ENCODE results near the gene LRRC8C.

LRRC8C gene

DNA sequence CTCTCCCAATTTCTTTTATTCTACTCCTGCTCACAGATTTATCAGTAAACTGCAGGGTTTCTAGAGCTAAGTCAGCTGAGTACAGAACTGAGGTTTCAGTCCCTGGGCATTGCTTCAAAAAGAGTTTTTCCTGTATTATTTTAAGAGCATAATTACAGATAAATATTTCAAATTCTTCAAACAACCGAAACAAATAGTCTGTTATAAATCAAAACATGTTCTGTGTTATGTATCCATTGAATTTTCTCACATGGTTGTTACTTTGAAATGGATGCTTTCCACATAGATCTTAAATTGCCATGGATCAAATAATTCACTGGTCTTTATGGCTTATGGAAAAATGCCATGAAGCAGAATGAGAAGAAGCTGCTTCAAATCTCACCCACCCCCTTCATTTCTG is 64.5 kb downstream of the LRRC8C start:
- H3K79me2 ChIP-seq (ENCODE audit: insufficient read depth, low read length), result no peaks in the 10 kb centered on the region
- H2AFZ ChIP-seq (ENCODE audit: low read length), result no peak overlapping the region
- TF ChIP-seq EZH2 (IDR thresholded peaks at IDR 0.05; ENCODE audit: borderline replicate concordance, low read length) (no peak), CTCF (IDR thresholded peaks at IDR 0.05; ENCODE audit: low read length) (no peak)
- no peaks in the 10 kb centered on the region for H3K9me3 ChIP-seq (ENCODE audit: low read length)
- no peaks in the 10 kb centered on the region for H3K9me2 ChIP-seq (ENCODE audit: low read depth, low read length)
- no peak overlapping the region for H3K4me3 ChIP-seq (ENCODE audit: low read depth, low read length, poor library complexity, severe bottlenecking)
- H3K4me1 ChIP-seq (ENCODE audit: insufficient read depth, low read length, severe bottlenecking), result peaks cover 49% of the 10 kb centered on the region
- H3K36me3 ChIP-seq (ENCODE audit: insufficient read depth, low read length), result no peaks in the 10 kb centered on the region
- H3K4me2 ChIP-seq (ENCODE audit: low read length), result no peak overlapping the region
- no peak overlapping the region for H3K27ac ChIP-seq (ENCODE audit: low read depth, low read length, poor library complexity, severe bottlenecking)
- no peaks in the 10 kb centered on the region for H4K20me1 ChIP-seq (ENCODE audit: insufficient read depth, low read length)
- no peak overlapping the region for H3K9ac ChIP-seq (ENCODE audit: low read length)
- no peaks in the 10 kb centered on the region; the same call in 1 of the 2 replicates for H3F3A ChIP-seq (ENCODE audit: insufficient read depth, low read length)
- H3K27me3 ChIP-seq (ENCODE audit: insufficient read depth, low read length), result no peaks in the 10 kb centered on the region

- no peaks in the 10 kb centered on the region for H4K20me1 ChIP-seq (ENCODE audit: insufficient read depth, low read length)
- no peak overlapping the region for H3K4me2 ChIP-seq (ENCODE audit: low read length)
- H2AFZ ChIP-seq (ENCODE audit: low read length), result no peak overlapping the region
- no peaks in the 10 kb centered on the region for H3K9me2 ChIP-seq (ENCODE audit: low read depth, low read length)
- H3K36me3 ChIP-seq (ENCODE audit: insufficient read depth, low read length), result no peaks in the 10 kb centered on the region
- H3K4me1 ChIP-seq (ENCODE audit: insufficient read depth, low read length, severe bottlenecking), result peaks cover 42% of the 10 kb centered on the region
- no peaks in the 10 kb centered on the region for H3K9me3 ChIP-seq (ENCODE audit: low read length)
- no peak overlapping the region for H3K4me3 ChIP-seq (ENCODE audit: low read depth, low read length, poor library complexity, severe bottlenecking)
- no peaks in the 10 kb centered on the region for H3K27me3 ChIP-seq (ENCODE audit: insufficient read depth, low read length)
- H3K79me2 ChIP-seq (ENCODE audit: insufficient read depth, low read length), result no peaks in the 10 kb centered on the region
- H3K27ac ChIP-seq (ENCODE audit: low read depth, low read length, poor library complexity, severe bottlenecking), result peak overlapping the region; percentile 39
- no peak overlapping the region for H3K9ac ChIP-seq (ENCODE audit: low read length)
- no peaks in the 10 kb centered on the region; the same call in 1 of the 2 replicates for H3F3A ChIP-seq (ENCODE audit: insufficient read depth, low read length)
- no peak for TF ChIP-seq CTCF (IDR thresholded peaks at IDR 0.05; ENCODE audit: low read length)
These were observed 65.2 kb downstream of the LRRC8C start for GRCh38 chr1:89698020-89698560.

- no peak overlapping the region for H3K4me3 ChIP-seq (ENCODE audit: low read depth, low read length, poor library complexity, severe bottlenecking)
- H3K36me3 ChIP-seq (ENCODE audit: insufficient read depth, low read length), result no peaks in the 10 kb centered on the region
- H3K79me2 ChIP-seq (ENCODE audit: insufficient read depth, low read length), result no peaks in the 10 kb centered on the region
- H4K20me1 ChIP-seq (ENCODE audit: insufficient read depth, low read length), result no peaks in the 10 kb centered on the region
- H3K9me2 ChIP-seq (ENCODE audit: low read depth, low read length), result no peaks in the 10 kb centered on the region
- no peaks in the 10 kb centered on the region for H3K9me3 ChIP-seq (ENCODE audit: low read length)
- no peak overlapping the region for H3K27ac ChIP-seq (ENCODE audit: low read depth, low read length, poor library complexity, severe bottlenecking)
- no peak overlapping the region for H3K9ac ChIP-seq (ENCODE audit: low read length)
- H3K4me2 ChIP-seq (ENCODE audit: low read length), result no peak overlapping the region
- no peaks in the 10 kb centered on the region for H3K27me3 ChIP-seq (ENCODE audit: insufficient read depth, low read length)
- H3K4me1 ChIP-seq (ENCODE audit: insufficient read depth, low read length, severe bottlenecking), result peaks cover 37% of the 10 kb centered on the region
- no peaks in the 10 kb centered on the region; the same call in 1 of the 2 replicates for H3F3A ChIP-seq (ENCODE audit: insufficient read depth, low read length)
- H2AFZ ChIP-seq (ENCODE audit: low read length), result no peak overlapping the region
- TF ChIP-seq EZH2 (IDR thresholded peaks at IDR 0.05; ENCODE audit: borderline replicate concordance, low read length), result no peak
- TF ChIP-seq CTCF (IDR thresholded peaks at IDR 0.05; ENCODE audit: low read length), result no peak
These were observed 65.7 kb downstream of the LRRC8C start for GRCh38 chr1:89698624-89699023.

All from OCI-LY1 (cell line).